WTC11 (cell line): ENCODE measurements around the gene APRT. TPM values are rescaled to one million over a fixed set of nuclear protein-coding genes. Genes with fewer than 3 reads are reported as not detected.
"Not testable (repeated sequence)": the region's sequence is repeated elsewhere in the genome, so short reads cannot be mapped to it uniquely, and the experiment has no call there.

Experiments
- ATAC-seq: fragments of 200-7000 bp; cut with Tn5 transposase; 2 replicates; pipeline ENCODE4 v1.10.0; 2021; ENCODE audit warnings: mild to moderate bottlenecking, moderate library complexity
- CTCF ChIA-PET: fragments of 300-600 bp; sonication (Branson Sonifier 250); formaldehyde crosslinking; loops from one replicate; lab custom pipeline; 2021; ENCODE audit warnings: antibody characterized with exemption; lab: Charles Lee
- POLR2A ChIA-PET: fragments of 350-600 bp; sonication (Branson Sonifier 250); formaldehyde crosslinking; loops from one replicate; lab custom pipeline; 2021; ENCODE audit warnings: antibody characterized with exemption; lab: Charles Lee
- DNase-seq: peaks from one replicate; pipeline ENCODE4 v3.0.0; 2021; ENCODE audit warnings: low spot score
- H3K27ac Mint-ChIP-seq: 2 replicates; pipeline ENCODE4 v1.8.0; 2021; ENCODE audit warnings: mixed read lengths
- H3K27me3 Mint-ChIP-seq: 2 replicates; pipeline ENCODE4 v1.8.0; 2021; ENCODE audit warnings: low read depth, mild to moderate bottlenecking, moderate library complexity, mixed read lengths
- H3K36me3 Mint-ChIP-seq: 2 replicates; pipeline ENCODE4 v1.8.0; 2021; ENCODE audit warnings: mixed read lengths
- H3K4me1 Mint-ChIP-seq: 2 replicates; pipeline ENCODE4 v1.8.0; 2022; ENCODE audit warnings: mixed read lengths
- H3K4me3 Mint-ChIP-seq: 2 replicates; pipeline ENCODE4 v1.8.0; 2021; ENCODE audit warnings: mild to moderate bottlenecking, moderate library complexity, mixed read lengths
- H3K9me3 Mint-ChIP-seq: 2 replicates; pipeline ENCODE4 v1.8.0; 2021; ENCODE audit warnings: mixed read lengths
- ATF2 ChIP-seq: sonication (generic); formaldehyde crosslinking; IDR thresholded peaks from 2 replicates; pipeline ENCODE4 v1.8.1; 2022; ENCODE audit warnings: low read depth, missing genetic modification reagents, borderline replicate concordance
- CTCF ChIP-seq: fragments of 200-600 bp; IDR thresholded peaks from 2 replicates; pipeline ENCODE4 v1.8.0; 2022; ENCODE audit warnings: antibody characterized with exemption
- E2F1 ChIP-seq: sonication (generic); formaldehyde crosslinking; IDR thresholded peaks from 2 replicates; pipeline ENCODE4 v1.8.0; 2022; ENCODE audit warnings: mild to moderate bottlenecking, missing genetic modification reagents
- ELF4 ChIP-seq: sonication (generic); formaldehyde crosslinking; IDR thresholded peaks from 2 replicates; pipeline ENCODE4 v1.8.1; 2022; ENCODE audit warnings: low read depth, mild to moderate bottlenecking, moderate library complexity, missing genetic modification reagents
- JUN ChIP-seq: sonication (generic); formaldehyde crosslinking; IDR thresholded peaks from 2 replicates; pipeline ENCODE4 v1.8.0; 2023; ENCODE audit warnings: mild to moderate bottlenecking, missing genetic modification reagents
- NFE2L1 ChIP-seq: sonication (generic); formaldehyde crosslinking; IDR thresholded peaks from 2 replicates; pipeline ENCODE4 v1.8.1; 2023; ENCODE audit warnings: missing genetic modification reagents
- NFYB ChIP-seq: sonication (generic); formaldehyde crosslinking; conservative IDR thresholded peaks from 2 replicates; pipeline ENCODE4 v1.8.0; 2022; ENCODE audit warnings: low read depth, missing genetic modification reagents
- SMAD3 ChIP-seq: sonication (generic); formaldehyde crosslinking; IDR thresholded peaks from 2 replicates; pipeline ENCODE4 v1.8.0; 2022; ENCODE audit warnings: missing genetic modification reagents, mild to moderate bottlenecking, borderline replicate concordance
- TCF7 ChIP-seq: sonication (generic); formaldehyde crosslinking; IDR thresholded peaks from 2 replicates; pipeline ENCODE4 v1.8.0; 2022; ENCODE audit warnings: mild to moderate bottlenecking, low read depth, missing genetic modification reagents, moderate library complexity
- TP53 ChIP-seq: sonication (generic); formaldehyde crosslinking; IDR thresholded peaks from 2 replicates; pipeline ENCODE4 v1.8.1; 2023; ENCODE audit warnings: mild to moderate bottlenecking, missing genetic modification reagents
- ZNF317 ChIP-seq: sonication (generic); formaldehyde crosslinking; IDR thresholded peaks from 2 replicates; pipeline ENCODE4 v1.8.1; 2023; ENCODE audit warnings: low read depth, mild to moderate bottlenecking, moderate library complexity, missing genetic modification reagents, borderline replicate concordance
- ZNF396 ChIP-seq: fragments of 250-450 bp; sonication (Bioruptor Pico); IDR thresholded peaks from 2 replicates; pipeline ENCODE4 v1.8.0; 2021; ENCODE audit warnings: mild to moderate bottlenecking, moderate library complexity, borderline replicate concordance
- ZNF671 ChIP-seq: fragments of 250-450 bp; sonication (Bioruptor Pico); IDR thresholded peaks from 2 replicates; pipeline ENCODE4 v1.8.0; 2021; ENCODE audit warnings: mild to moderate bottlenecking
- total RNA-seq: library from RNA; stranded (reverse); gene quantifications from 3 replicates; pipeline ENCODE4 v1.2.3, GENCODE V29; 2021

Gene APRT
- total RNA-seq, 1 experiment from 2014 or later: 288 TPM

- no peaks in the 10 kb centered on the region for H3K27me3 Mint-ChIP-seq
- peaks cover 15% of the 10 kb centered on the region for H3K4me1 Mint-ChIP-seq
- CTCF ChIA-PET: interaction anchor here (0.6 to 3.2 kb wide), 6 partner anchors 10 to 37 kb away, joined by 3 to 27 read pairs (median 6); partner anchors contain the start of gene PIEZO1
- ATAC-seq (no peak), DNase-seq (no peak)
- H3K9me3 Mint-ChIP-seq: no peaks in the 10 kb centered on the region
- H3K36me3 Mint-ChIP-seq: no peaks in the 10 kb centered on the region
- TF ChIP-seq ZNF671: no peak
- no peak for TF ChIP-seq CTCF
- no peak for TF ChIP-seq NFYB (CRISPR knock-in tag)
- TF ChIP-seq ELF4 (CRISPR knock-in tag): no peak
- no peak for TF ChIP-seq SMAD3 (CRISPR knock-in tag)
- no peak for TF ChIP-seq NFE2L1 (CRISPR knock-in tag)
- no peak for TF ChIP-seq JUN (CRISPR knock-in tag)
- 0 out of 2 replicates have a peak overlapping the region, but pooled peaks have one; percentile 45 for H3K27ac Mint-ChIP-seq
- POLR2A ChIA-PET: interaction anchor here (1.2 kb wide), 2 partner anchors 19 to 36 kb away, joined by 3 to 4 read pairs; no protein-coding TSS in a partner anchor
- H3K4me3 Mint-ChIP-seq: no peak overlapping the region
These were observed 37.0 kb downstream of the APRT start for GRCh38 chr16:88774544-88775393.

GRCh38 chr16:88773812-88774291 is 37.9 kb downstream of the APRT start:
- DNase-seq: peak; percentile 52
- TF ChIP-seq E2F1 (CRISPR knock-in tag) (no peak), TCF7 (CRISPR knock-in tag) (no peak), JUN (CRISPR knock-in tag) (no peak), ZNF396 (CRISPR knock-in tag) (no peak), TP53 (no peak), ZNF317 (CRISPR knock-in tag) (no peak)
- H3K4me1 Mint-ChIP-seq: peaks cover 21% of the 10 kb centered on the region
- H3K27ac Mint-ChIP-seq: no peak overlapping the region
- CTCF ChIA-PET: interaction anchor here (0.7 to 3.2 kb wide), 8 partner anchors 10 to 393 kb away, joined by 3 to 27 read pairs (median 4); partner anchors contain the start of gene PIEZO1
- no peaks in the 10 kb centered on the region for H3K9me3 Mint-ChIP-seq
- no peaks in the 10 kb centered on the region for H3K36me3 Mint-ChIP-seq
- H3K27me3 Mint-ChIP-seq: no peaks in the 10 kb centered on the region
- H3K4me3 Mint-ChIP-seq: no peak overlapping the region
- ATAC-seq: no peak
- POLR2A ChIA-PET: interaction anchor here (0.8 to 1.2 kb wide), 3 partner anchors 10 to 37 kb away, joined by 3 to 4 read pairs (median 3); no protein-coding TSS in a partner anchor

DNA sequence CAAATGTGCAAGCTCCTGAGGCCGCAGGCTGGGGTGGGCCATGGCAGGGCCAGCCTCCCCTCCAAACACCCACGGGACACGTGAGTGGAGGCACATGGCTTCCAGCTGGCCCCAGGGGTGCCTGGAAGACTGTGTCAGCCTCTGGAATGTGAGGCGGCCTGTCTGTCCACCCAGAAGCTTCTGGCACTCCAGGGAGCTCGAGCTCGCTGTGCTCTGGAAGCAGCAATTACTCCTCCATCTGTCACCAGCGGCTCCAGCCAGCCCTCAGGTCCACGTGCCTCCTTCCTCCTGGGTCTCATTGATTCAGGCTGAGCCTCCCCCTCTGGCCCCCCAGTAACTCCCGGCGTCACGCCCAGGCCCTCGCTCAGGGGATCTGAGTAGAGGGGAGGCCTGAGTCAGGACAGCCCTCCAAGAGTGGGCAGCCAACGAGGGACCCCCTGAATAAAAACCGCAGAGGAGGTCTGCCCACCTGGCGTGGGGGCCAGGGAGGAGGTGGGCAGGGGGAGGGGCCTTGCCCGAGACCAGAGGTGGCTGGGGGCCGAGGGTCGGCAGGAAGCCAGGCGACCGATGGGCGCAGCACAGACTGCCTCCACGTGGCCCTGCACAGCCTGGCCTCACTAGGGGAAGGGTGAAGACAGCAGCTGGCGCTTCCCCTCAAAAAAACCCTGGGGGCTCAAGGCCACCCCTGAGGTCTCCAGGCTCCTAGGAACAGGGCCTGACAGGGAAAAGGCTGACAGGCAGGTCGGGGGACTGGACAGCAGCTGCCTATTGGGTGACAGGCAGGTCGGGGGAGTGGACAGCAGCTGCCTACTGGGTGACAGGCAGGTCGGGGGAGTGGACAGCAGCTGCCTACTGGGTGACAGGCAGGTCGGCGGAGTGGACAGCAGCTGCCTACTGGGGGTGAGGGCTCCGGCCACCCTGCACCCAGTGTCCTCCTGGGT is 38.6 kb downstream of the APRT start:
- DNase-seq: no peak
- H3K27ac Mint-ChIP-seq: peak overlapping the region; percentile 78; the same call in 1 of the 2 replicates
- ATAC-seq: no peak
- H3K4me1 Mint-ChIP-seq: peaks cover 23% of the 10 kb centered on the region
- H3K36me3 Mint-ChIP-seq: no peaks in the 10 kb centered on the region
- POLR2A ChIA-PET: interaction anchor here (0.7 to 1.2 kb wide), 4 partner anchors 9 to 37 kb away, joined by 3 to 4 read pairs (median 3); no protein-coding TSS in a partner anchor
- H3K27me3 Mint-ChIP-seq: no peaks in the 10 kb centered on the region
- no peak overlapping the region for H3K4me3 Mint-ChIP-seq
- CTCF ChIA-PET: interaction anchor here (0.7 to 3.2 kb wide), 10 partner anchors 10 to 394 kb away, joined by 3 to 27 read pairs (median 4); partner anchors contain the start of gene PIEZO1
- H3K9me3 Mint-ChIP-seq: no peaks in the 10 kb centered on the region
- TF ChIP-seq ATF2 (CRISPR knock-in tag) (no peak), NFYB (CRISPR knock-in tag) (peak; percentile 28; the same call in 1 of the 2 replicates)

DNA sequence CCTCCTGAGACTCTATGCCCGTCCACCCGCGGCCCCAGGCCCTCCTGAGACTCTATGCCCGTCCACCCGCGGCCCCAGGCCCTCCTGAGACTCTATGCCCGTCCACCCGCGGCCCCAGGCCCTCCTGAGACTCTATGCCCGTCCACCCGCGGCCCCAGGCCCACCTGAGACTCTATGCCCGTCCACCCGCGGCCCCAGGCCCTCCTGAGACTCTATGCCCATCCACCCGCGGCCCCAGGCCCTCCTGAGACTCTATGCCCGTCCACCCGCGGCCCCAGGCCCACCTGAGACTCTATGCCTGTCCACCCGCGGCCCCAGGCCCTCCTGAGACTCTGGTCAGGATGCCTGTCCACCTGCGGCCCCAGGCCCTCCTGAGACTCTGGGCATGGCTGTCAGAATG is 39.9 kb downstream of the APRT start:
- H3K27ac Mint-ChIP-seq, DNase-seq, H3K36me3 Mint-ChIP-seq, H3K4me3 Mint-ChIP-seq, ATAC-seq, H3K27me3 Mint-ChIP-seq, H3K9me3 Mint-ChIP-seq: not testable (repeated sequence)
- peaks cover 29% of the 10 kb centered on the region for H3K4me1 Mint-ChIP-seq
- ChIA-PET CTCF (interaction anchor here (1.4 to 7.5 kb wide), 4 partner anchors 8 to 35 kb away, joined by 5 to 108 read pairs (median 29); partner anchors contain the start of gene PIEZO1), POLR2A (interaction anchor here (0.9 kb wide), 1 partner anchor 22 kb away, joined by 3 read pairs; no protein-coding TSS in a partner anchor)
